ENCODE data around the gene TSHR. TPM values are rescaled to one million over a fixed set of nuclear protein-coding genes. Genes with fewer than 3 reads are reported as not detected.

TSHR gene
- total RNA-seq, 2 experiments from 2014 or later: not detected

DNA sequence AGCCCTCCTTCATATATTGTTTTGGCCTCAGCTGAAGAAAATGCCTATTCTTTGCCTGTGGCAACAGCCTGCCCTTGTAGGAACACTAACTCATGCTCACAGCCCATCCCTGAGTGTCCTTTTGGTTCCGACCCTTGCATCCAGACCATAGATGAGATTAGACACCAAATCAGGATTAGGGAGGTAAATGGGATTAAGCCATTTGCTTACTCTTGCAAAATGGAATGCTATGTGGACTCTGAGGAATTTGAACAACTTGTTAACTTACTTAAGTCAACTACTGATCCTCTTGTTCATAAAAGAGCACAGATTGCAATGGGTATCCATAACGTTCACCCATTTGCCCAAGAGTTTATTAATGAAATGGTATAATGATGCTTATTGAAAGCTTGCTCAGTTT is 27.3 kb downstream of the TSHR start:
- intact Hi-C loops (cut with DNase I, micrococcal nuclease): no loop called here
- Mint-ChIP-seq H3K27ac (no peak overlapping the region), H3K36me3 (ENCODE audit: low read depth) (no peaks in the 10 kb centered on the region), H3K27me3 (no peaks in the 10 kb centered on the region), H3K4me3 (no peak overlapping the region), H3K9me3 (no peaks in the 10 kb centered on the region), H3K4me1 (ENCODE audit: low read depth) (peaks cover 8% of the 10 kb centered on the region)
- DNase-seq (no peak), ATAC-seq (ENCODE audit: poor library complexity) (no peak)
- ChIA-PET POLR2A (no interaction called here), CTCF (no interaction called here)
- no peaks in the 10 kb centered on the region for H3K9me3 ChIP-seq (ENCODE audit: control insufficient read depth in 1 of 2, insufficient read depth in 1 of 2, low read length in 2 of 2)
- no peaks in the 10 kb centered on the region for H3K36me3 ChIP-seq (ENCODE audit: insufficient read depth, low read length)
- H3K4me1 ChIP-seq (ENCODE audit: insufficient read depth, low read length): peaks cover 7% of the 10 kb centered on the region
- TF ChIP-seq, protein P1, sequence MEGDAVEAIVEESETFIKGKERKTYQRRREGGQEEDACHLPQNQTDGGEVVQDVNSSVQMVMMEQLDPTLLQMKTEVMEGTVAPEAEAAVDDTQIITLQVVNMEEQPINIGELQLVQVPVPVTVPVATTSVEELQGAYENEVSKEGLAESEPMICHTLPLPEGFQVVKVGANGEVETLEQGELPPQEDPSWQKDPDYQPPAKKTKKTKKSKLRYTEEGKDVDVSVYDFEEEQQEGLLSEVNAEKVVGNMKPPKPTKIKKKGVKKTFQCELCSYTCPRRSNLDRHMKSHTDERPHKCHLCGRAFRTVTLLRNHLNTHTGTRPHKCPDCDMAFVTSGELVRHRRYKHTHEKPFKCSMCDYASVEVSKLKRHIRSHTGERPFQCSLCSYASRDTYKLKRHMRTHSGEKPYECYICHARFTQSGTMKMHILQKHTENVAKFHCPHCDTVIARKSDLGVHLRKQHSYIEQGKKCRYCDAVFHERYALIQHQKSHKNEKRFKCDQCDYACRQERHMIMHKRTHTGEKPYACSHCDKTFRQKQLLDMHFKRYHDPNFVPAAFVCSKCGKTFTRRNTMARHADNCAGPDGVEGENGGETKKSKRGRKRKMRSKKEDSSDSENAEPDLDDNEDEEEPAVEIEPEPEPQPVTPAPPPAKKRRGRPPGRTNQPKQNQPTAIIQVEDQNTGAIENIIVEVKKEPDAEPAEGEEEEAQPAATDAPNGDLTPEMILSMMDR (IDR thresholded peaks at IDR 0.05): no peak
- H3K4me3 ChIP-seq (ENCODE audit: low read length): no peak overlapping the region
- no peak overlapping the region for H3K27ac ChIP-seq (ENCODE audit: low read depth in 1 of 2, low read length in 2 of 2)
- peaks cover 0 to 4% of the 10 kb centered on the region in 2 experiments for H3K27me3 ChIP-seq (ENCODE audit: control insufficient read depth in 1 of 2, insufficient read depth in 2 of 2, low read length in 2 of 2)

DNA sequence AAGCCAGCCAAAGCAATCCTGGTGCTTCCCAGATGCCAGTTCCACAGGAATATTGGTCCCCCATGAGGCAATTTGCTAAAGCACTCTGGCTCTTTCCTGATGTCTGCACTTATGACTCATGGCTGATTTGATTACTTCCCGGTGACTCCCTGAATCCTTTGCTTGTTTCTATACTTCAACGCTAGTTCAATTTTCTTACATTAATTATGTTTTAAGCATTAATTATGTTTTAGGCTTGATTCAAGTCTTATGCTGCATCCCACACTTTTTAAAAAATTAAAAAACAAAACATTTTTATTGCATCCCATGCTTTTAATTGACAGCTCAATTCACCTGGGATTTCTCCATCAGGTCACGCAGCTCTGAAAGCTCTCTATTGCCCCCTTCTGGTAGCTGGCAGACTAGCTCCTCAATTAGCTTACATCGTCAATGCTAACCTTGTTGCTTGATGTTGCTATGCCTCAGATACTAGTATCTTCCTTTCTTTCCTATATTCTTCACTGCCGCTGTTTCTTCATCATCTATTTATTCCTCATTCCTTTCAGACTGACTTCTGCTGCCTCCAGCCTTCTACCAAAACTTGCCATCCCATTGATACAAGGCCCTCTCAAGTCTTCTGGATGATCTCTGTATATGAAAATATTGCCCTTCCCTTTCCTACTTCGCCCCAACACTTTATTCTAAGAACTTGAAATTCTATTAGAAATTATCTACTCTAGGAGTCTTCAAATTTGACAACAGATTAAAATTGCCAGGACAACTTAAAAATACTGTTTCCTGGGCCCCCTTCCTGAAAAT is 32.0 kb downstream of the TSHR start:
- Histone ChIP-seq H3K27ac (ENCODE audit: low read depth in 1 of 2, low read length in 2 of 2) (no peak overlapping the region), H3K4me3 (ENCODE audit: low read length) (no peak overlapping the region), H3K27me3 (ENCODE audit: control insufficient read depth in 1 of 2, insufficient read depth in 2 of 2, low read length in 2 of 2) (peaks cover 4 to 11% of the 10 kb centered on the region in 2 experiments), H3K36me3 (ENCODE audit: insufficient read depth, low read length) (no peaks in the 10 kb centered on the region), H3K4me1 (ENCODE audit: insufficient read depth, low read length) (no peaks in the 10 kb centered on the region), H3K9me3 (ENCODE audit: control insufficient read depth in 1 of 2, insufficient read depth in 1 of 2, low read length in 2 of 2) (no peaks in the 10 kb centered on the region)
- no peaks in the 10 kb centered on the region for H3K27me3 Mint-ChIP-seq
- peak; percentile 44 to 84 (median 54) for DNase-seq
- no peak overlapping the region for H3K27ac Mint-ChIP-seq
- CTCF ChIA-PET: interaction anchor here (0.6 to 1.9 kb wide), 10 partner anchors 9 to 911 kb away, joined by 3 to 14 read pairs (median 4); partner anchors contain the start of gene TSHR
- TF ChIP-seq, protein P1 (IDR thresholded peaks at IDR 0.05): peak; percentile 96
- intact Hi-C loops (cut with DNase I, micrococcal nuclease): loop anchor here (1.0 kb wide), 1 partner anchor 33 kb away; no protein-coding TSS in a partner anchor
- H3K4me3 Mint-ChIP-seq: no peak overlapping the region
- peak; percentile 72 for ATAC-seq (ENCODE audit: poor library complexity)
- no peaks in the 10 kb centered on the region for H3K9me3 Mint-ChIP-seq
- POLR2A ChIA-PET: interaction anchor here (1.7 to 3.2 kb wide), 2 partner anchors 28 to 32 kb away, joined by 10 to 14 read pairs; partner anchors contain the start of gene TSHR
- H3K4me1 Mint-ChIP-seq (ENCODE audit: low read depth): no peaks in the 10 kb centered on the region
- H3K36me3 Mint-ChIP-seq (ENCODE audit: low read depth): no peaks in the 10 kb centered on the region

DNA sequence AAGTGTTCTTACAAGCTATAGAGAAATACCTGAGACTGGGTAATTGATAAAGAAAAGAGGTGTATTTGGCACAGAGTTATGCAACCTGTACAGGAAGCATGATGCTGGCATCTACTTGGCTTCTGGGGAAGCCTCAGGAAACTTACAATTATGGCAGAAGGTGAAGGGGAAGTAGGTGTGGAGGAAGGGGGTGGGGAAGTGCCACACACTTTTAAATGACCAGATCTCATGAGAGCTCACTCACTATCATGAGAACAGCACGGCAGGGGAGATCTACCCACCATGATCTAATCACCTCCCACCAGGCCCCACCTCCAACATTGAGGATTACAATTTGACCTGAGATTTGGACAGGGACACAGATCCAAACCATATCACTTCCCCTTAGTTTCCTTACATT is 32.8 kb downstream of the TSHR start:
- Histone ChIP-seq H3K4me3 (ENCODE audit: low read length) (no peak overlapping the region), H3K4me1 (ENCODE audit: insufficient read depth, low read length) (no peaks in the 10 kb centered on the region), H3K36me3 (ENCODE audit: insufficient read depth, low read length) (no peaks in the 10 kb centered on the region), H3K9me3 (ENCODE audit: control insufficient read depth in 1 of 2, insufficient read depth in 1 of 2, low read length in 2 of 2) (no peaks in the 10 kb centered on the region), H3K27ac (ENCODE audit: low read depth in 1 of 2, low read length in 2 of 2) (no peak overlapping the region), H3K27me3 (ENCODE audit: control insufficient read depth in 1 of 2, insufficient read depth in 2 of 2, low read length in 2 of 2) (peaks cover 4 to 11% of the 10 kb centered on the region in 2 experiments)
- H3K36me3 Mint-ChIP-seq (ENCODE audit: low read depth): no peaks in the 10 kb centered on the region
- POLR2A ChIA-PET: interaction anchor here (3.2 kb wide), 1 partner anchor 29 kb away, joined by 14 read pairs; no protein-coding TSS in a partner anchor
- intact Hi-C loops (cut with DNase I, micrococcal nuclease): no loop called here
- H3K27ac Mint-ChIP-seq: no peak overlapping the region
- CTCF ChIA-PET: interaction anchor here (1.3 to 1.4 kb wide), 2 partner anchors 10 to 29 kb away, joined by 3 to 4 read pairs; no protein-coding TSS in a partner anchor
- H3K4me3 Mint-ChIP-seq: no peak overlapping the region
- TF ChIP-seq, protein P1 (IDR thresholded peaks at IDR 0.05): no peak
- peak in 1 of 14 experiments; percentile 14 for DNase-seq
- no peaks in the 10 kb centered on the region for H3K4me1 Mint-ChIP-seq (ENCODE audit: low read depth)
- no peaks in the 10 kb centered on the region for H3K9me3 Mint-ChIP-seq
- H3K27me3 Mint-ChIP-seq: no peaks in the 10 kb centered on the region
- no peak for ATAC-seq (ENCODE audit: poor library complexity)

Data from CD4-positive, alpha-beta T cell (primary cell).